Astrocyte (in vitro differentiated cells and primary cell): ENCODE data around the gene ATP11A. TPM values are rescaled to one million over a fixed set of nuclear protein-coding genes. Genes with fewer than 3 reads are reported as not detected.

ENCODE experiments used
- DNase-seq: peaks from one replicate; pipeline ENCODE4 v3.0.0-alpha.2; 2010; ENCODE audit warnings: low read depth
- FAIRE-seq: peaks from 2 replicates; lab custom pipeline; 2011; peaks lifted over from hg19 to GRCh38; lab: Jason Lieb, UNC
- H2AFZ ChIP-seq: 2 replicates; pipeline ENCODE4 v1.6.0; 2012; ENCODE audit warnings: low read depth, low read length, inconsistent platforms
- H3K27ac ChIP-seq: 2 replicates; pipeline ENCODE4 v1.5.1; 2011; ENCODE audit warnings: low read depth, low read length, inconsistent platforms
- H3K27me3 ChIP-seq: 2 replicates; pipeline ENCODE4 v1.6.0; 2011; ENCODE audit warnings: low read length, inconsistent platforms; ENCODE audit not compliant: insufficient read depth
- H3K36me3 ChIP-seq: 2 replicates; pipeline ENCODE4 v1.5.1; 2011; ENCODE audit warnings: low read length, inconsistent platforms; ENCODE audit not compliant: insufficient read depth
- H3K4me1 ChIP-seq: 2 replicates; pipeline ENCODE4 v1.5.1; 2011; ENCODE audit warnings: low read length, inconsistent platforms; ENCODE audit not compliant: insufficient read depth
- H3K4me2 ChIP-seq: 2 replicates; pipeline ENCODE4 v1.6.0; 2012; ENCODE audit warnings: low read length, inconsistent platforms
- H3K4me3 ChIP-seq: 2 replicates; pipeline ENCODE4 v1.5.1; 2011; ENCODE audit warnings: low read depth, mild to moderate bottlenecking, low read length, inconsistent platforms; ENCODE audit not compliant: insufficient read depth
- H3K79me2 ChIP-seq: 2 replicates; pipeline ENCODE4 v1.6.0; 2012; ENCODE audit warnings: mild to moderate bottlenecking, low read length, inconsistent platforms; ENCODE audit not compliant: insufficient read depth
- H3K9ac ChIP-seq: 2 replicates; pipeline ENCODE4 v1.6.0; 2012; ENCODE audit warnings: mild to moderate bottlenecking, low read length, inconsistent platforms
- H3K9me3 ChIP-seq: 2 replicates; pipeline ENCODE4 v1.5.1; 2012; ENCODE audit warnings: low read depth, mild to moderate bottlenecking, low read length, inconsistent platforms; ENCODE audit not compliant: insufficient read depth
- H4K20me1 ChIP-seq: 2 replicates; pipeline ENCODE4 v1.6.0; 2012; ENCODE audit warnings: low read length, inconsistent platforms; ENCODE audit not compliant: insufficient read depth
- H3K27ac Mint-ChIP-seq: one replicate; pipeline ENCODE4 v1.8.0; 2021; ENCODE audit warnings: mild to moderate bottlenecking, mixed read lengths; ENCODE audit not compliant: unreplicated experiment
- H3K27me3 Mint-ChIP-seq: one replicate; pipeline ENCODE4 v1.8.0; 2021; ENCODE audit warnings: low read depth, mixed read lengths; ENCODE audit not compliant: unreplicated experiment
- H3K36me3 Mint-ChIP-seq: one replicate; pipeline ENCODE4 v1.8.0; 2021; ENCODE audit warnings: low read depth, mixed read lengths; ENCODE audit not compliant: unreplicated experiment
- H3K4me1 Mint-ChIP-seq: one replicate; pipeline ENCODE4 v1.8.0; 2021; ENCODE audit warnings: low read depth, mixed read lengths; ENCODE audit not compliant: unreplicated experiment
- H3K4me3 Mint-ChIP-seq: one replicate; pipeline ENCODE4 v1.8.0; 2021; ENCODE audit warnings: mild to moderate bottlenecking, moderate library complexity, mixed read lengths; ENCODE audit not compliant: unreplicated experiment
- H3K9me3 Mint-ChIP-seq: one replicate; pipeline ENCODE4 v1.8.0; 2021; ENCODE audit warnings: mild to moderate bottlenecking, mixed read lengths; ENCODE audit not compliant: unreplicated experiment
- CTCF ChIP-seq: IDR thresholded peaks from 2 replicates; pipeline ENCODE4 v1.5.1; 2011; ENCODE audit warnings: low read depth, mild to moderate bottlenecking, inconsistent platforms, low read length, moderate library complexity; ENCODE audit not compliant: insufficient read depth
- EZH2 ChIP-seq: IDR thresholded peaks from 2 replicates; pipeline ENCODE4 v1.6.1; 2012; ENCODE audit warnings: mild to moderate bottlenecking, low read length, inconsistent platforms; ENCODE audit not compliant: insufficient read depth
- total RNA-seq: library from RNA; stranded (reverse); gene quantifications from 2 replicates; pipeline ENCODE4 v1.2.1, GENCODE V29; 2021

Gene ATP11A
- total RNA-seq, 1 donor from 2014 or later: 38.9 TPM

- Histone ChIP-seq H3K27me3 (no peaks in the 10 kb centered on the region), H3K4me1 (peaks cover 7% of the 10 kb centered on the region), H3K79me2 (no peaks in the 10 kb centered on the region), H3K9me3 (no peaks in the 10 kb centered on the region), H3K36me3 (no peaks in the 10 kb centered on the region), H2AFZ (no peak overlapping the region), H3K4me3 (no peak overlapping the region), H3K4me2 (no peak overlapping the region), H3K27ac (no peak overlapping the region), H3K9ac (no peak overlapping the region), H4K20me1 (peaks cover 33% of the 10 kb centered on the region)
- FAIRE-seq: no peak
- Mint-ChIP-seq H3K27me3 (no peaks in the 10 kb centered on the region), H3K9me3 (no peaks in the 10 kb centered on the region), H3K27ac (no peak overlapping the region), H3K36me3 (no peaks in the 10 kb centered on the region), H3K4me1 (peaks cover 20% of the 10 kb centered on the region), H3K4me3 (no peak overlapping the region)
- no peak for TF ChIP-seq EZH2
- TF ChIP-seq CTCF: no peak
- no peak for DNase-seq
Measured at GRCh38 chr13:112741835-112742570, 52.2 kb downstream of the ATP11A start.

- no peak overlapping the region for H3K9ac ChIP-seq
- no peaks in the 10 kb centered on the region for H3K27me3 Mint-ChIP-seq
- no peak overlapping the region for H3K4me3 ChIP-seq
- no peak overlapping the region for H3K27ac ChIP-seq
- no peak for FAIRE-seq
- H3K4me2 ChIP-seq: no peak overlapping the region
- DNase-seq: no peak
- no peaks in the 10 kb centered on the region for H3K36me3 ChIP-seq
- H3K27ac Mint-ChIP-seq: no peak overlapping the region
- peaks cover 7% of the 10 kb centered on the region for H3K4me1 ChIP-seq
- peaks cover 33% of the 10 kb centered on the region for H4K20me1 ChIP-seq
- no peak overlapping the region for H3K4me3 Mint-ChIP-seq
- no peaks in the 10 kb centered on the region for H3K9me3 ChIP-seq
- no peaks in the 10 kb centered on the region for H3K27me3 ChIP-seq
- no peak overlapping the region for H2AFZ ChIP-seq
- H3K4me1 Mint-ChIP-seq: peaks cover 20% of the 10 kb centered on the region
- no peak for TF ChIP-seq CTCF
- TF ChIP-seq EZH2: no peak
- no peaks in the 10 kb centered on the region for H3K79me2 ChIP-seq
- no peaks in the 10 kb centered on the region for H3K9me3 Mint-ChIP-seq
- H3K36me3 Mint-ChIP-seq: no peaks in the 10 kb centered on the region
Measured at GRCh38 chr13:112742583-112742982, 52.7 kb downstream of the ATP11A start.
